ENCODE results near the gene NAPG. TPM values are rescaled to one million over a fixed set of nuclear protein-coding genes. Genes with fewer than 3 reads are reported as not detected.

The NAPG gene
- total RNA-seq, 1 experiment from 2014 or later, result 28.0 TPM

GRCh38 chr18:10518595-10519255 lies 7.1 kb upstream of the NAPG start:
- POLR2A ChIA-PET, result interaction anchor here (1.4 kb wide), 1 partner anchor 545 kb away, joined by 4 read pairs; no protein-coding TSS in a partner anchor
- CTCF ChIA-PET, result interaction anchor here (4.3 kb wide), 1 partner anchor 547 kb away, joined by 24 read pairs; no protein-coding TSS in a partner anchor
- Histone ChIP-seq H3K4me3 (replicated peaks in 1 of 2; ENCODE audit: low read depth in 1 of 2, low read length in 2 of 2) (no peak overlapping the region), H4K20me1 (ENCODE audit: insufficient read depth) (no peaks in the 10 kb centered on the region), H3K36me3 (ENCODE audit: control insufficient read depth in 1 of 2, insufficient read depth in 2 of 2, low read length in 2 of 2) (no peaks in the 10 kb centered on the region), H3K9ac (ENCODE audit: low read length) (no peak overlapping the region), H3K79me2 (ENCODE audit: insufficient read depth, low read length) (no peaks in the 10 kb centered on the region), H2AFZ (ENCODE audit: low read depth, low read length, poor library complexity, severe bottlenecking) (no peak overlapping the region), H3K4me2 (ENCODE audit: low read length) (no peak overlapping the region), H3K27ac (ENCODE audit: low read depth, low read length) (no peak overlapping the region), H3K27me3 (ENCODE audit: insufficient read depth, low read length) (peaks cover 39% of the 10 kb centered on the region), H3K9me2 (ENCODE audit: insufficient read depth) (no peaks in the 10 kb centered on the region), H3K4me1 (ENCODE audit: control insufficient read depth in 1 of 2, insufficient read depth in 2 of 2, low read length in 2 of 2) (no peaks in the 10 kb centered on the region; a peak in 1 of 4 replicates), H3K9me3 (ENCODE audit: control insufficient read depth in 1 of 2, insufficient read depth in 1 of 2, low read depth in 1 of 2, low read length in 2 of 2) (no peaks in the 10 kb centered on the region)
- intact Hi-C loops (cut with micrococcal nuclease), result no loop called here
- no TSS peak for BruUV-seq (replicated peaks)
- RAD21 ChIA-PET (ENCODE audit: low non-redundant PET in 1 of 2, low total read pairs in 2 of 2, uncharacterized antibody in 2 of 2, unreplicated experiment in 2 of 2), result no interaction called here
- ATAC-seq (no peak), DNase-seq (ENCODE audit: low read depth, low spot score) (no peak)
- no peak for TF ChIP-seq JUND (IDR thresholded peaks at IDR 0.05)
- TF ChIP-seq POLR2A (IDR thresholded peaks at IDR 0.05; ENCODE audit: borderline replicate concordance, extremely low read depth, insufficient read depth, insufficient read length), result no peak
- TF ChIP-seq RAD21 (IDR thresholded peaks at IDR 0.05; ENCODE audit: low read depth), result 0 out of 2 replicates have a peak, but pooled peaks have one; percentile 10
- TF ChIP-seq SP1 (IDR thresholded peaks at IDR 0.05; ENCODE audit: low read depth), result no peak

GRCh38 chr18:10519366-10519765 lies 6.5 kb upstream of the NAPG start:
- Histone ChIP-seq H3K27ac (ENCODE audit: low read depth, low read length) (no peak overlapping the region), H3K36me3 (ENCODE audit: control insufficient read depth in 1 of 2, insufficient read depth in 2 of 2, low read length in 2 of 2) (no peaks in the 10 kb centered on the region), H2AFZ (ENCODE audit: low read depth, low read length, poor library complexity, severe bottlenecking) (peak overlapping the region; percentile 66), H3K27me3 (ENCODE audit: insufficient read depth, low read length) (peaks cover 32% of the 10 kb centered on the region), H3K4me2 (ENCODE audit: low read length) (no peak overlapping the region), H3K4me3 (replicated peaks in 1 of 2; ENCODE audit: low read depth in 1 of 2, low read length in 2 of 2) (no peak overlapping the region), H3K4me1 (ENCODE audit: control insufficient read depth in 1 of 2, insufficient read depth in 2 of 2, low read length in 2 of 2) (no peaks in the 10 kb centered on the region; a peak in 1 of 4 replicates), H3K9me3 (ENCODE audit: control insufficient read depth in 1 of 2, insufficient read depth in 1 of 2, low read depth in 1 of 2, low read length in 2 of 2) (no peaks in the 10 kb centered on the region), H4K20me1 (ENCODE audit: insufficient read depth) (no peaks in the 10 kb centered on the region), H3K79me2 (ENCODE audit: insufficient read depth, low read length) (no peaks in the 10 kb centered on the region), H3K9me2 (ENCODE audit: insufficient read depth) (no peaks in the 10 kb centered on the region), H3K9ac (ENCODE audit: low read length) (no peak overlapping the region)
- DNase-seq (ENCODE audit: low read depth, low spot score) (no peak), ATAC-seq (no peak)
- ChIA-PET POLR2A (interaction anchor here (1.4 kb wide), 1 partner anchor 546 kb away, joined by 4 read pairs; no protein-coding TSS in a partner anchor), RAD21 (ENCODE audit: low non-redundant PET in 1 of 2, low total read pairs in 2 of 2, uncharacterized antibody in 2 of 2, unreplicated experiment in 2 of 2) (no interaction called here), CTCF (interaction anchor here (1.0 to 4.3 kb wide), 2 partner anchors 514 to 548 kb away, joined by 4 to 24 read pairs; no protein-coding TSS in a partner anchor)
- intact Hi-C loops (cut with micrococcal nuclease), result no loop called here
- no peak for TF ChIP-seq EZH2phosphoT487 (IDR thresholded peaks at IDR 0.05; ENCODE audit: borderline replicate concordance)
- no peak for TF ChIP-seq TCF7L2 (IDR thresholded peaks at IDR 0.05; ENCODE audit: borderline replicate concordance, extremely low read depth, insufficient read depth, insufficient read length)
- no peak for TF ChIP-seq POLR2AphosphoS5 (IDR thresholded peaks at IDR 0.05; ENCODE audit: low read depth, low read length)
- no peak for TF ChIP-seq ATF3 (IDR thresholded peaks at IDR 0.05)
- no peak for TF ChIP-seq EZH2 (IDR thresholded peaks at IDR 0.05)
- no peak for TF ChIP-seq ELF1 (IDR thresholded peaks at IDR 0.05; ENCODE audit: borderline replicate concordance, low read depth)
- no peak for TF ChIP-seq JUND (IDR thresholded peaks at IDR 0.05)
- no peak for TF ChIP-seq SIN3A (IDR thresholded peaks at IDR 0.05; ENCODE audit: low read depth)
- TF ChIP-seq, protein P1, sequence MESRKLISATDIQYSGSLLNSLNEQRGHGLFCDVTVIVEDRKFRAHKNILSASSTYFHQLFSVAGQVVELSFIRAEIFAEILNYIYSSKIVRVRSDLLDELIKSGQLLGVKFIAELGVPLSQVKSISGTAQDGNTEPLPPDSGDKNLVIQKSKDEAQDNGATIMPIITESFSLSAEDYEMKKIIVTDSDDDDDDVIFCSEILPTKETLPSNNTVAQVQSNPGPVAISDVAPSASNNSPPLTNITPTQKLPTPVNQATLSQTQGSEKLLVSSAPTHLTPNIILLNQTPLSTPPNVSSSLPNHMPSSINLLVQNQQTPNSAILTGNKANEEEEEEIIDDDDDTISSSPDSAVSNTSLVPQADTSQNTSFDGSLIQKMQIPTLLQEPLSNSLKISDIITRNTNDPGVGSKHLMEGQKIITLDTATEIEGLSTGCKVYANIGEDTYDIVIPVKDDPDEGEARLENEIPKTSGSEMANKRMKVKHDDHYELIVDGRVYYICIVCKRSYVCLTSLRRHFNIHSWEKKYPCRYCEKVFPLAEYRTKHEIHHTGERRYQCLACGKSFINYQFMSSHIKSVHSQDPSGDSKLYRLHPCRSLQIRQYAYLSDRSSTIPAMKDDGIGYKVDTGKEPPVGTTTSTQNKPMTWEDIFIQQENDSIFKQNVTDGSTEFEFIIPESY (IDR thresholded peaks at IDR 0.05; ENCODE audit: extremely low read depth, insufficient replicate concordance, low read length), result no peak
- no peak for TF ChIP-seq CEBPB (IDR thresholded peaks at IDR 0.05; ENCODE audit: low read depth)
- no peak for TF ChIP-seq CBX3 (IDR thresholded peaks at IDR 0.05; ENCODE audit: low read depth)
- no peak for TF ChIP-seq RAD21 (IDR thresholded peaks at IDR 0.05; ENCODE audit: low read depth)
- no TSS peak for BruUV-seq (replicated peaks)

Measured in HCT116 (cell line).